Measurements from ENCODE around the gene SDK2.
A peak's percentile ranks its signal among the peaks of the same experiment; 100 is the strongest.

SDK2 gene

GRCh38 chr17:73397856-73398540, 246.2 kb downstream of the SDK2 start:
- no peak for DNase-seq

GRCh38 chr17:73397278-73397826, 246.9 kb downstream of the SDK2 start:
- no peak for DNase-seq

- no peak for DNase-seq
Observed at GRCh38 chr17:73396431-73397277, 247.6 kb downstream of the SDK2 start.

GRCh38 chr17:73394512-73395450, 249.5 kb downstream of the SDK2 start:
- DNase-seq: no peak

- DNase-seq: no peak
Observed at GRCh38 chr17:73393962-73394361, 250.3 kb downstream of the SDK2 start.

- no peak for DNase-seq
Observed at GRCh38 chr17:73393381-73393780, 250.9 kb downstream of the SDK2 start.

GRCh38 chr17:73391331-73392265, 252.6 kb downstream of the SDK2 start:
- DNase-seq: no peak

- DNase-seq: no peak
Observed at GRCh38 chr17:73390851-73391250, 253.4 kb downstream of the SDK2 start.

GRCh38 chr17:73390221-73390620, 254.0 kb downstream of the SDK2 start:
- no peak for DNase-seq

- no peak for DNase-seq
Observed at GRCh38 chr17:73389411-73389810, 254.8 kb downstream of the SDK2 start.

GRCh38 chr17:73388578-73388905, 255.7 kb downstream of the SDK2 start:
- DNase-seq: no peak

GRCh38 chr17:73387746-73388577, 256.3 kb downstream of the SDK2 start:
- DNase-seq: no peak

- no peak for DNase-seq
Observed at GRCh38 chr17:73386561-73386960, 257.7 kb downstream of the SDK2 start.

GRCh38 chr17:73384926-73385325, 259.3 kb downstream of the SDK2 start:
- DNase-seq: no peak

GRCh38 chr17:73380439-73381106, 263.7 kb downstream of the SDK2 start:
- no peak for DNase-seq

- peak in 9 of 56 donors; percentile 7 to 44 (median 19) for DNase-seq
Observed at GRCh38 chr17:73379826-73380225, 264.4 kb downstream of the SDK2 start.

GRCh38 chr17:73378974-73379470, 265.2 kb downstream of the SDK2 start:
- DNase-seq: no peak

GRCh38 chr17:73376636-73377035, 267.6 kb downstream of the SDK2 start:
- no peak for DNase-seq

GRCh38 chr17:73376152-73376551, 268.1 kb downstream of the SDK2 start:
- DNase-seq: no peak
